IMR-90 (cell line): Measurements from ENCODE around the gene CMIP. TPM values are rescaled to one million over a fixed set of nuclear protein-coding genes. Genes with fewer than 3 reads are reported as not detected.

ENCODE experiments used
- ATAC-seq: fragments of 200-7000 bp; cut with Tn5 transposase; 2 replicates; pipeline ENCODE4 v1.9.1; 2020; ENCODE audit warnings: low read depth, mild to moderate bottlenecking, moderate library complexity
- BruUV-seq: library from RNA; stranded (reverse); fragments of 400-500 nt; replicated peaks from 2 replicates; lab custom pipeline; 2021; lab: Mats Ljungman, UMichigan
- CTCF ChIA-PET: fragments of 300-600 bp; formaldehyde crosslinking; extraction: SDS; loops from one replicate; lab custom pipeline; 2021; ENCODE audit warnings: antibody characterized with exemption; lab: Yijun Ruan, JAX
- POLR2A ChIA-PET: fragments of 300-600 bp; sonication (Branson Sonifier 250); formaldehyde crosslinking; loops from one replicate; lab custom pipeline; 2022; ENCODE audit warnings: antibody characterized with exemption; ENCODE audit not compliant: unreplicated experiment; lab: Charles Lee
- DNase-seq: peaks from one replicate; pipeline ENCODE4 v3.0.0; 2013
- H2AFZ ChIP-seq: replicated peaks from 2 replicates; pipeline ENCODE3; 2013; ENCODE audit warnings: low read length, mild to moderate bottlenecking; ENCODE audit not compliant: poor library complexity
- H2AK5ac ChIP-seq: 2 replicates; pipeline ENCODE4 v1.6.1; 2013; ENCODE audit warnings: low read depth, low read length, inconsistent platforms
- H2AK9ac ChIP-seq: replicated peaks from 2 replicates; pipeline ENCODE3; 2013; ENCODE audit warnings: mild to moderate bottlenecking, low read depth, low read length, moderate library complexity; ENCODE audit not compliant: poor library complexity
- H2BK120ac ChIP-seq: 2 replicates; pipeline ENCODE4 v1.6.1; 2013; ENCODE audit warnings: low read depth, low read length, inconsistent platforms
- H2BK15ac ChIP-seq: 3 replicates; pipeline ENCODE4 v1.6.1; 2013; ENCODE audit warnings: low read depth, low read length, inconsistent platforms
- H2BK20ac ChIP-seq: 2 replicates; pipeline ENCODE4 v1.6.1; 2013; ENCODE audit warnings: low read depth, mild to moderate bottlenecking, inconsistent platforms, low read length, moderate library complexity
- H2BK5ac ChIP-seq: 2 replicates; pipeline ENCODE4 v1.6.1; 2013; ENCODE audit warnings: mild to moderate bottlenecking, low read depth, low read length, inconsistent platforms; ENCODE audit not compliant: poor library complexity, severe bottlenecking
- H3K14ac ChIP-seq: replicated peaks from 2 replicates; pipeline ENCODE4 v1.6.1; 2013; ENCODE audit warnings: low read depth, low read length, inconsistent platforms
- H3K18ac ChIP-seq: 2 replicates; pipeline ENCODE4 v1.6.1; 2013; ENCODE audit warnings: low read depth, low read length, control low read depth
- H3K23ac ChIP-seq: 2 replicates; pipeline ENCODE4 v1.6.1; 2013; ENCODE audit warnings: low read depth, low read length, inconsistent platforms
- H3K27ac ChIP-seq: 2 replicates; pipeline ENCODE4 v1.5.1; 2013; ENCODE audit warnings: mild to moderate bottlenecking, control low read depth, low read length; ENCODE audit not compliant: insufficient read depth
- H3K27me3 ChIP-seq: 2 replicates; pipeline ENCODE4 v1.6.1; 2013; ENCODE audit warnings: low read length; ENCODE audit not compliant: control insufficient read depth, insufficient read depth
- H3K36me3 ChIP-seq: 2 replicates; pipeline ENCODE4 v1.6.1; 2013; ENCODE audit warnings: low read length, mixed read lengths; ENCODE audit not compliant: control insufficient read depth, insufficient read depth
- H3K4ac ChIP-seq: 2 replicates; pipeline ENCODE4 v1.6.1; 2013; ENCODE audit warnings: low read depth, low read length, inconsistent platforms
- H3K4me1 ChIP-seq: 2 replicates; pipeline ENCODE4 v1.6.1; 2013; ENCODE audit warnings: low read length, mixed read lengths; ENCODE audit not compliant: control insufficient read depth, insufficient read depth
- H3K4me2 ChIP-seq: 2 replicates; pipeline ENCODE4 v1.6.1; 2013; ENCODE audit warnings: low read depth, mild to moderate bottlenecking, control low read depth, low read length, moderate library complexity
- H3K4me3 ChIP-seq: 2 replicates; pipeline ENCODE4 v1.5.1; 2013; ENCODE audit warnings: low read depth, mild to moderate bottlenecking, control low read depth, low read length, moderate library complexity; ENCODE audit not compliant: insufficient read depth
- H3K56ac ChIP-seq: 2 replicates; pipeline ENCODE4 v1.6.1; 2013; ENCODE audit warnings: low read length, inconsistent platforms; ENCODE audit not compliant: insufficient read depth; ENCODE audit errors: extremely low read depth
- H3K79me1 ChIP-seq, 2 experiments: 2 replicates each; pipeline ENCODE4 v1.6.1; 2013; ENCODE audit warnings: low read length in 2 of 2, inconsistent platforms in 1 of 2, low read depth in 1 of 2
- H3K9ac ChIP-seq: 2 replicates; pipeline ENCODE4 v1.6.1; 2013; ENCODE audit warnings: low read depth, low read length, control low read depth
- H3K9me1 ChIP-seq: 2 replicates; pipeline ENCODE4 v1.6.1; 2013; ENCODE audit warnings: low read length, inconsistent platforms; ENCODE audit not compliant: insufficient read depth
- H3K9me3 ChIP-seq: 2 replicates; pipeline ENCODE4 v1.6.1; 2013; ENCODE audit warnings: low read length; ENCODE audit not compliant: control insufficient read depth, insufficient read depth
- H4K20me1 ChIP-seq: 2 replicates; pipeline ENCODE4 v1.6.1; 2013; ENCODE audit warnings: low read length, inconsistent platforms; ENCODE audit not compliant: insufficient read depth
- H4K5ac ChIP-seq: 2 replicates; pipeline ENCODE4 v1.6.1; 2013; ENCODE audit warnings: mild to moderate bottlenecking, low read depth, low read length, control low read depth
- H4K8ac ChIP-seq, 2 experiments: 2 replicates each; pipeline ENCODE4 v1.6.1; 2013; ENCODE audit warnings: low read depth in 2 of 2, low read length in 2 of 2, control low read depth in 1 of 2, inconsistent platforms in 1 of 2
- H4K91ac ChIP-seq: 2 replicates; pipeline ENCODE4 v1.6.1; 2013; ENCODE audit warnings: low read depth, low read length, inconsistent platforms; ENCODE audit not compliant: insufficient read depth
- BHLHE40 ChIP-seq: fragments of 150-350 bp; IDR thresholded peaks from 2 replicates; pipeline ENCODE4 v1.6.1; 2016; ENCODE audit warnings: mild to moderate bottlenecking, low read depth, low read length
- ELK1 ChIP-seq: fragments of 150-350 bp; IDR thresholded peaks from 2 replicates; pipeline ENCODE4 v1.6.1; 2016; ENCODE audit warnings: low read depth, mild to moderate bottlenecking, low read length, moderate library complexity, borderline replicate concordance
- MAFK ChIP-seq: IDR thresholded peaks from 2 replicates; pipeline ENCODE4 v1.6.1; 2012; ENCODE audit warnings: low read depth, low read length, improper control_type of control experiment
- MAZ ChIP-seq: IDR thresholded peaks from 2 replicates; pipeline ENCODE4 v1.6.1; 2012; ENCODE audit warnings: low read depth, mild to moderate bottlenecking, low read length, improper control_type of control experiment, moderate library complexity, borderline replicate concordance
- NFE2L2 ChIP-seq: fragments of 150-350 bp; IDR thresholded peaks from 2 replicates; pipeline ENCODE4 v1.6.1; 2016; ENCODE audit warnings: low read depth, mild to moderate bottlenecking, low read length
- POLR2A ChIP-seq: IDR thresholded peaks from 2 replicates; pipeline ENCODE4 v1.6.1; 2012; ENCODE audit warnings: mild to moderate bottlenecking, low read depth, low read length
- RAD21 ChIP-seq: IDR thresholded peaks from 2 replicates; pipeline ENCODE4 v1.6.1; 2012; ENCODE audit warnings: low read length, improper control_type of control experiment
- RCOR1 ChIP-seq: IDR thresholded peaks from 2 replicates; pipeline ENCODE4 v1.6.1; 2012; ENCODE audit warnings: mild to moderate bottlenecking, low read length, improper control_type of control experiment; ENCODE audit not compliant: insufficient replicate concordance
- RFX5 ChIP-seq: IDR thresholded peaks from 2 replicates; pipeline ENCODE4 v1.8.0; 2012; ENCODE audit warnings: low read depth, mild to moderate bottlenecking, low read length, moderate library complexity
- USF2 ChIP-seq: fragments of 150-350 bp; IDR thresholded peaks from 2 replicates; pipeline ENCODE4 v1.6.1; 2017; ENCODE audit warnings: mild to moderate bottlenecking, antibody characterized with exemption, low read length, low read depth
- WGBS, 2 experiments: methylation state at CpG; one replicate each; pipeline versions ENCODE4 v1.1.5 to v1.1.7; 2013; ENCODE audit warnings: missing lambda C conversion rate in 2 of 2; ENCODE audit not compliant: insufficient read length in 1 of 2; ENCODE audit errors: extremely low coverage in 2 of 2; 5-methylcytosine and 5-hydroxymethylcytosine counted together
- dilution Hi-C: fragments of 300-500 bp; cut with HindIII; formaldehyde crosslinking; loops from one replicate; pipeline ENCODE4 v1.14.3; 2018; ENCODE audit warnings: low sequenced_read_pairs; ENCODE audit not compliant: unreplicated experiment
- in situ Hi-C: fragments of 300-500 bp; cut with MboI; formaldehyde crosslinking; loops from 3 replicates; pipeline ENCODE4 v1.14.3; 2019; ENCODE audit warnings: low sequenced_read_pairs, inconsistent platforms, mixed read lengths
- intact Hi-C: fragments of 100-400 bp; cut with micrococcal nuclease; formaldehyde crosslinking; loops from 2 replicates; pipeline ENCODE4 v1.10.0; 2022
- polyA plus RNA-seq, 3 experiments: library from polyadenylated mRNA; depleted of rRNA; stranded (reverse); fragments of >200 nt; gene quantifications; 2 replicates each; pipeline ENCODE4 v1.2.3, GENCODE V29; 2012; ENCODE audit warnings: low replicate concordance in 1 of 3
- total RNA-seq: library from RNA; depleted of rRNA; stranded (reverse); fragments of >200 nt; gene quantifications from 2 replicates; pipeline ENCODE4 v1.2.3, GENCODE V29; 2012

The CMIP gene
- total and polyA plus RNA-seq, 2 of the 4 experiments (the other 2 are of a cell fraction), result 3.2 to 11.6 TPM

- TF ChIP-seq USF2, result no peak
Measured at GRCh38 chr16:81405702-81406113, 38.9 kb upstream of the CMIP start (continued).

DNA sequence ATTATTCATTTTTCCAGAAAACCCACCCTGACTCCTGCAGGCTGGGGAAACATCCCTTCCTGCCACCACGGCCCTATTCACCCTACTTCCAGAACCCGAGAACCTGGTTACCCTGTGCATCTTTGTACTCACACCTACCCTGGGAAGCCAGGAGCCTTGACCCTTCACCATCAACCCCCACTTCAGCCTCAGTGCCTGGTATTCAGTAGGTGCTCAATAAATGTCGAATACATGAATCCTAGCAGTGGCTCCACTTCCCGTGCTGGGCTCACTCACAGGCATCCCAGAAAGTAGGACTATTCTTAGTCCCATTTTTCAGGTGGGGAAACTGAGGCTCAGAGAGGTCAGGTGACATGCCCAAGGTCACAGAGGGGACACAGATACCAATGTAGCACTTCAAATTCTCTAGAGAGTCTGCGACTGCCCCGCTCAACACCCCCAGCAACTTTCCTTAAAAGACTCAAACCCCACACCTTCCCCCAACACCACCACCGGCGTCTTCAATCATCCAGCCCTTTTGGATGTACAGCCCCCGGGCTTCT, 36.1 kb upstream of the CMIP start:
- H3K14ac ChIP-seq, result no peak overlapping the region
- no peaks in the 10 kb centered on the region for H3K36me3 ChIP-seq
- WGBS, 2 experiments, result 90% methylated on average over 5 of the region's 9 CpGs; no CpG with 5 or more reads in 1 of the 2 experiments
- H3K4ac ChIP-seq, result no peak overlapping the region
- no peak overlapping the region for H3K9ac ChIP-seq
- intact Hi-C loops, result loop anchor here (10.0 kb wide), 1 partner anchor 176 kb away; no protein-coding TSS in a partner anchor
- peaks cover 5% of the 10 kb centered on the region for H3K27me3 ChIP-seq
- H3K79me1 ChIP-seq, result no peaks in the 10 kb centered on the region
- no peak overlapping the region for H3K18ac ChIP-seq
- dilution Hi-C loops, result no loop called here
- TF ChIP-seq RCOR1 (no peak), MAFK (no peak), BHLHE40 (no peak), NFE2L2 (no peak), MAZ (no peak), USF2 (no peak), RAD21 (no peak), POLR2A (no peak), RFX5 (no peak), ELK1 (no peak)
- H4K8ac ChIP-seq, result no peak overlapping the region
- H2AK9ac ChIP-seq, result no peak overlapping the region
- in situ Hi-C loops, result no loop called here
- no peak overlapping the region for H4K5ac ChIP-seq
- H3K4me3 ChIP-seq, result no peak overlapping the region
- no peak overlapping the region for H3K23ac ChIP-seq
- ATAC-seq, result no peak
- H4K20me1 ChIP-seq, result 0 out of 2 replicates have a peak, but pooled peaks cover 4% of the 10 kb centered on the region
- no peak overlapping the region for H3K27ac ChIP-seq
- CTCF ChIA-PET, result no interaction called here
- no peak overlapping the region for H2BK120ac ChIP-seq
- H3K4me2 ChIP-seq, result no peak overlapping the region
- H3K9me3 ChIP-seq, result no peaks in the 10 kb centered on the region
- no peak overlapping the region for H2BK5ac ChIP-seq
- no TSS peak for BruUV-seq
- no peak overlapping the region for H4K91ac ChIP-seq
- peaks cover 5% of the 10 kb centered on the region for H3K4me1 ChIP-seq
- H2AFZ ChIP-seq, result no peak overlapping the region
- DNase-seq, result no peak
- no peak overlapping the region for H2BK20ac ChIP-seq
- POLR2A ChIA-PET, result no interaction called here
- no peak overlapping the region for H2BK15ac ChIP-seq
- H2AK5ac ChIP-seq, result peak overlapping the region; percentile 18; the same call in 1 of the 2 replicates
- no peak overlapping the region for H3K56ac ChIP-seq
- H3K9me1 ChIP-seq, result peaks cover 3% of the 10 kb centered on the region
